Heart right ventricle (tissue), 16 donors: ENCODE results near the gene RNF138. TPM values are rescaled to one million over a fixed set of nuclear protein-coding genes. Genes with fewer than 3 reads are reported as not detected.

Experiments used
- ATAC-seq, 8 donors: fragments of 200-7000 bp; cut with Tn5 transposase; one replicate each; pipeline ENCODE4 v1.9.1; 2020; ENCODE audit warnings: mild to moderate bottlenecking in 8 of 8, moderate library complexity in 8 of 8, moderate number of reproducible peaks in 1 of 8
- DNase-seq, 2 donors: peaks; one replicate each; pipeline ENCODE4 v3.0.0-alpha.2; 2020
- H3K27ac ChIP-seq, 10 donors: fragments of 200-600 bp; sonication (generic) in 2 of 10; one replicate each; pipeline versions ENCODE4 v1.5.0 to v1.8.0; 2020 to 2022; ENCODE audit warnings: mild to moderate bottlenecking in 3 of 10
- H3K27me3 ChIP-seq, 7 donors: fragments of 200-600 bp; one replicate each; pipeline ENCODE4 v1.8.0; 2021 to 2022; ENCODE audit warnings: mild to moderate bottlenecking in 2 of 7
- H3K36me3 ChIP-seq, 9 donors: fragments of 200-600 bp; sonication (generic) in 1 of 9; one replicate each; pipeline versions ENCODE4 v1.5.0 to v1.8.0; 2020 to 2022; ENCODE audit warnings: mild to moderate bottlenecking in 2 of 9
- H3K4me1 ChIP-seq, 9 donors: fragments of 200-600 bp; sonication (generic) in 1 of 9; one replicate each; pipeline versions ENCODE4 v1.5.0 to v1.8.0; 2020 to 2022; ENCODE audit warnings: mild to moderate bottlenecking in 4 of 9
- H3K4me3 ChIP-seq, 10 donors: fragments of 200-600 bp; sonication (generic) in 2 of 10; one replicate each; pipeline versions ENCODE4 v1.5.0 to v1.8.0; 2020 to 2022; ENCODE audit warnings: mild to moderate bottlenecking in 7 of 10, moderate library complexity in 2 of 10
- H3K9me3 ChIP-seq, 11 donors: fragments of 200-600 bp in 10 of 11; sonication (generic) in 2 of 11; one replicate each; pipeline versions ENCODE4 v1.5.0 to v1.8.0; 2013 to 2022; ENCODE audit warnings: mild to moderate bottlenecking in 2 of 11, control low read depth in 1 of 11, moderate library complexity in 1 of 11
- WGBS, 2 donors: extraction: QIAGEN DNeasy Blood & Tissue Kit; methylation state at CpG; one replicate each; pipeline ENCODE4 v1.1.7; 2013; ENCODE audit warnings: inconsistent platforms in 1 of 2; 5-methylcytosine and 5-hydroxymethylcytosine counted together
- intact Hi-C, 10 donors: fragments of 100-400 bp; cut with DNase I; formaldehyde crosslinking; loops; one replicate each; pipeline versions ENCODE4 v1.11.1 to v1.14.2; 2022
- polyA plus RNA-seq, 2 donors: library from polyadenylated mRNA; stranded (reverse); fragments of 200-250 nt; gene quantifications; one replicate each; pipeline ENCODE4 v1.2.3, GENCODE V29; 2013
- total RNA-seq, 10 donors: library from RNA; stranded (reverse); fragmentation: NEBNext Ultra II Directional in 3 of 10; extraction: Animal tissue kit (Norgen Biotek cat#: 25700) in 3 of 10; gene quantifications; one replicate each; pipeline versions ENCODE4 v1.2.1 to v1.2.4, GENCODE V29; 2021 to 2023
- TF ChIP-seq, protein P1 (sequence below), 9 donors: fragments of 200-600 bp; sonication (generic) in 2 of 9; IDR thresholded peaks; one replicate each; pipeline versions ENCODE4 v1.5.0 to v1.8.0; 2021 to 2022; ENCODE audit warnings: antibody characterized with exemption in 9 of 9, mild to moderate bottlenecking in 5 of 9, moderate library complexity in 1 of 9
- donor health status: Arrhythmogenic right ventricular cardiomyopathy.
- donor health status: ischemic (EF 13 %, LVEDD 7.1; RV severe dilation, severe dysfunction).
- donor health status: healthy with polysubstance abuse.
- donor health status: DM: no; HTN: yes; CAD: no.
- donor health status: DM: no; HTN: no; CAD: no.
- donor health status: ischemic (EF 25% LVEDD 6.9; RV normal size, moderate dysfunction).
- donor health status: ischemic (EF 25% LVEDD 5.7; RV mildly dilated, moderate dysfunction).
- donor health status: healthy.
- donor health status: DM: yes; HTN: yes; CAD: no.
- donor health status: Ischemic cardiomyopathy.
- donor health status: ischemic (EF 35%, LVEDD 5.7; RV mildly dilated, moderate dysfunction).
- donor health status: nonischemic (EF 11% LVEDD 7.7; RV severe dilation, severe dysfunction).
- donor health status: DM: yes; HTN: yes; CAD: no.
- donor health status: PGD.
- donor health status: ischemic (EF 29% LVEDD 5.4; RV normal size, mild dysfunction).
- donor health status: nonischemic (EF 23%, LVEDD 6.1; RV moderate dilation, normal function).

The RNF138 gene
- total and polyA plus RNA-seq, 12 donors, result 5.4 to 13.7 (median 10.3) TPM

- DNase-seq (no peak), ATAC-seq (no peak)
- no peaks in the 10 kb centered on the region for H3K9me3 ChIP-seq
- no peaks in the 10 kb centered on the region for H3K4me1 ChIP-seq
- intact Hi-C loops, result no loop called here
- TF ChIP-seq, protein P1, sequence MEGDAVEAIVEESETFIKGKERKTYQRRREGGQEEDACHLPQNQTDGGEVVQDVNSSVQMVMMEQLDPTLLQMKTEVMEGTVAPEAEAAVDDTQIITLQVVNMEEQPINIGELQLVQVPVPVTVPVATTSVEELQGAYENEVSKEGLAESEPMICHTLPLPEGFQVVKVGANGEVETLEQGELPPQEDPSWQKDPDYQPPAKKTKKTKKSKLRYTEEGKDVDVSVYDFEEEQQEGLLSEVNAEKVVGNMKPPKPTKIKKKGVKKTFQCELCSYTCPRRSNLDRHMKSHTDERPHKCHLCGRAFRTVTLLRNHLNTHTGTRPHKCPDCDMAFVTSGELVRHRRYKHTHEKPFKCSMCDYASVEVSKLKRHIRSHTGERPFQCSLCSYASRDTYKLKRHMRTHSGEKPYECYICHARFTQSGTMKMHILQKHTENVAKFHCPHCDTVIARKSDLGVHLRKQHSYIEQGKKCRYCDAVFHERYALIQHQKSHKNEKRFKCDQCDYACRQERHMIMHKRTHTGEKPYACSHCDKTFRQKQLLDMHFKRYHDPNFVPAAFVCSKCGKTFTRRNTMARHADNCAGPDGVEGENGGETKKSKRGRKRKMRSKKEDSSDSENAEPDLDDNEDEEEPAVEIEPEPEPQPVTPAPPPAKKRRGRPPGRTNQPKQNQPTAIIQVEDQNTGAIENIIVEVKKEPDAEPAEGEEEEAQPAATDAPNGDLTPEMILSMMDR (IDR thresholded peaks at IDR 0.05), result no peak
- H3K36me3 ChIP-seq, result peaks cover 0 to 97% (median 4%) of the 10 kb centered on the region in 9 donors
- H3K27me3 ChIP-seq, result no peaks in the 10 kb centered on the region
- no peak overlapping the region for H3K4me3 ChIP-seq
- WGBS, 2 donors, result 99% methylated on average over 3 of the region's 3 CpGs
- no peak overlapping the region for H3K27ac ChIP-seq
Measured at GRCh38 chr18:32126538-32126937, 34.9 kb downstream of the RNF138 start.

DNA sequence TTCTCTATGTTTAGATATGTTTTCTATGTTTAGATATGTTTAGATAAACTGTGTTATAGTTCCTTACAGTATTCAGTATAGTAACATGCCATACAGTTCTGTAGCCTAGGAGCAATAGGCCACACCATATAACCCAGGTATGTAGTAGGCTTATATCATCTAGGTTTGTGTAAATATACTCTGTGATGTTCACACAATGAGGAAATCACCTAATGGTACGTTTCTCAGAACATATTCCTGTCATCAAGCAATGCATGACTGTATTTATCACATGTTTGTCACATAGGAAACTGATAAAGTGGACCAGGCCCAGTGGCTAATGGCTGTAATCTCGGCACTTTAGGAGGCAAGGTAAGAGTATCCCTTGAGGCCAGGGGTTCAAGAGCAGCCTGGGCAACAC lies 44.0 kb downstream of the RNF138 start:
- ATAC-seq, result no peak

DNA sequence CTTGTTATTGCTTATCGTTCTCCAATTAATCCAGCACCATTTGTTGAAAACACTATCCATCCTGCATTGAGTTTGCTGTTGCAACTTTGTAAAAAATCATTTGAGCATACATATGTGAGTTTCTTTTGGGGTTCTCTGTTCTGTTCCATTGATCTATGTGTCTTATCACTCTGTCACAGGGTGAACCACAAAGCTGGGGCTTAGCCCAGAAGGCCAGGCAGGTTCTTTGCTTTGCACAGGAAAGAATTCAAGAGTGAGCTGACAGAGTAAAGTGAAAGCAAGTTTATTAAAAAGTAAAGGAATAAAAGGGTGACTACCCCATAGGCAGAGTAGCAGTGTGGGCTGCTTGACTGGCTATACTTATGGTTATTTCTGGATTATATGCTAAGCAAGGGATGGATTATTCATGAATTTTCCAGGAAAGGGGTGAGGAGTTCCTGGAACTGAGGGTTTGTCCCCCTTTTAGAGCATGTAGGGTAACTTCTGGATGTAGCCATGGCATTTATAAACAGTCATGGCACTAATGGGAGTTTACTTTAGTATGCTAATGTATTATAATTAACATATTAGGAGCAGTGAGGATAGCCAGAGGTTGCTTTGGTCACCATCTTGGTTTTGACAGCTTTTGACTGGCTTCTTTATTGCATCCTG lies 46.8 kb downstream of the RNF138 start:
- no peaks in the 10 kb centered on the region for H3K4me1 ChIP-seq

More for the DNA sequence above, 44.0 kb downstream of the RNF138 start:
- H3K9me3 ChIP-seq, result no peaks in the 10 kb centered on the region
- DNase-seq, result no peak
- 70 to 74% methylated on average over 2 of the region's 2 CpGs for WGBS, 2 donors
- H3K4me1 ChIP-seq, result no peaks in the 10 kb centered on the region
- no peaks in the 10 kb centered on the region for H3K27me3 ChIP-seq
- TF ChIP-seq, protein P1 (IDR thresholded peaks at IDR 0.05), result no peak
- peaks cover 0 to 31% (median 4%) of the 10 kb centered on the region in 9 donors for H3K36me3 ChIP-seq
- H3K4me3 ChIP-seq, result no peak overlapping the region
- intact Hi-C loops, result no loop called here
- H3K27ac ChIP-seq, result no peak overlapping the region

DNA sequence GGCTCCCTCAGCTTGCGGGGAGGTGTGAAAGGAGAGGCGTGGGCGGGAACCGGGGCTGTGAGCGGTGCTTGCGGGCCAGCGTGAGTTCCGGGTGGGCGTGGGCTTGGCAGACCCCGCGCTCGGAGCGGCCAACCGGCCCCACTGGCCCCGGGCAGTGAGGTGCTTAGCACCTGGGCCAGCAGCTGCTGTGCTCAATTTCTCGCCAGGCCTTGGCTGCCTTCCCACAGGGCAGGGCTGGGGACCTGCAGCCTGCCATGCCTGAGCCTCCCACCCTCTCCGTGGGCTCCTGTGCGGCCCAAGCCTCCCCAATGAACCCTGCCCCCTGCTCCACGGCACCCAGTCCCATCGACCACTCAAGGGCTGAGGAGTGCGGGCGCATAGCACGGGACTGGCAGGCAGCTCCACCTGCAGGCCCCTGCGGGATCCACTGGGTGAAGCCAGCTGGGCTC lies 48.2 kb downstream of the RNF138 start:
- no peak overlapping the region for H3K27ac ChIP-seq
- H3K4me3 ChIP-seq, result no peak overlapping the region
- no peak for ATAC-seq
- no peak for DNase-seq
- WGBS, 2 donors, result 94 to 97% methylated on average over 23 to 24 of the region's 24 CpGs
- intact Hi-C loops, result no loop called here
- H3K4me1 ChIP-seq, result no peaks in the 10 kb centered on the region
- TF ChIP-seq, protein P1 (IDR thresholded peaks at IDR 0.05), result no peak
- no peaks in the 10 kb centered on the region for H3K27me3 ChIP-seq
- H3K9me3 ChIP-seq, result no peaks in the 10 kb centered on the region
- no peaks in the 10 kb centered on the region for H3K36me3 ChIP-seq

More for the DNA sequence above, 46.8 kb downstream of the RNF138 start:
- 88 to 89% methylated on average over 1 of the region's 1 CpG for WGBS, 2 donors
- intact Hi-C loops, result no loop called here
- H3K4me3 ChIP-seq, result no peak overlapping the region
- ATAC-seq, result no peak
- peaks cover 0 to 11% (median 0%) of the 10 kb centered on the region in 9 donors for H3K36me3 ChIP-seq
- TF ChIP-seq, protein P1 (IDR thresholded peaks at IDR 0.05), result no peak
- no peaks in the 10 kb centered on the region for H3K27me3 ChIP-seq
- H3K9me3 ChIP-seq, result no peaks in the 10 kb centered on the region
- DNase-seq, result no peak
- H3K27ac ChIP-seq, result no peak overlapping the region
